Activated CD4-positive, alpha-beta T cell treated with anti-CD3 and anti-CD28 coated beads, Interleukin-2, amount 10 ng/mL, durations not matched to agents 7 days and 5 days (primary cell): ENCODE data around the gene WDR26. TPM values are rescaled to one million over a fixed set of nuclear protein-coding genes. Genes with fewer than 3 reads are reported as not detected.

ENCODE experiments used
- microRNA-seq: library from miRNA; unstranded; fragments of <30 nt; microRNA quantifications from one replicate; pipeline ENCODE4 v1.2.0, GENCODE V29; 2021; ENCODE audit warnings: borderline microRNAs expressed, borderline replicate concordance
- total RNA-seq, 2 experiments: library from RNA; stranded (reverse); gene quantifications; one replicate each; pipeline ENCODE4 v1.2.3, GENCODE V29; 2021

WDR26 gene
- total RNA-seq, 2 experiments from 2014 or later = 67.7 to 74.2 TPM

Small RNA genes within 50 kb of the gene (microRNA-seq; reads per million reads assigned to microRNA genes)
- 1.3 reads per million for gene MIR4742

Other genes starting within 250 kb of the WDR26 start
- gene NVL, start 104.6 kb downstream of the WDR26 start, total RNA-seq = 10 to 100 TPM; 41.6 to 43.5 TPM
- 10 to 100 TPM; 37.0 to 39.5 TPM for gene CNIH4, start 77.9 kb downstream of the WDR26 start, total RNA-seq
- gene CNIH3, start 181.5 kb upstream of the WDR26 start, total RNA-seq = 1 to 10 TPM; 1.7 to 2.1 TPM